SU-DHL-6 (cell line): ENCODE results near the gene TYRO3.

Source experiments
- CTCF ChIP-seq: fragments of 200-600 bp; sonication (generic); IDR thresholded peaks from one replicate; pipeline ENCODE4 v1.5.1; 2017; ENCODE audit warnings: antibody characterized with exemption, mild to moderate bottlenecking, low read length, moderate library complexity; ENCODE audit not compliant: insufficient read depth, poor library complexity, severe bottlenecking
- EZH2phosphoT487 ChIP-seq: fragments of 200-600 bp; sonication (generic), shearing (Covaris generic); conservative IDR thresholded peaks from 2 replicates; pipeline ENCODE4 v1.6.1; 2018; ENCODE audit warnings: mild to moderate bottlenecking, antibody characterized with exemption, low read length, moderate library complexity, mixed read lengths

GRCh38 chr15:41571948-41572347 lies 12.9 kb downstream of the TYRO3 start:
- no peak for TF ChIP-seq CTCF
- no peak for TF ChIP-seq EZH2phosphoT487
